ENCODE data around the gene PHLPP1.

The PHLPP1 gene

GRCh38 chr18:62928326-62928725 lies 213.0 kb downstream of the PHLPP1 start:
- TF ChIP-seq CTCF (IDR thresholded peaks at IDR 0.05; ENCODE audit: insufficient read depth, low read length, poor library complexity, severe bottlenecking) (no peak), EZH2phosphoT487 (conservative IDR thresholded peaks at IDR 0.05; ENCODE audit: low read length) (no peak)
- no peaks in the 10 kb centered on the region for H3K36me3 ChIP-seq (ENCODE audit: low read length)
- H2AFZ ChIP-seq (ENCODE audit: low read depth, low read length, severe bottlenecking), result no peak overlapping the region
- H3K4me2 ChIP-seq (ENCODE audit: low read depth, low read length, poor library complexity, severe bottlenecking), result no peak overlapping the region
- H3K27ac ChIP-seq (ENCODE audit: low read depth, low read length), result no peak overlapping the region
- no peaks in the 10 kb centered on the region for H3K79me2 ChIP-seq (ENCODE audit: insufficient read depth, low read length)
- H3F3A ChIP-seq (ENCODE audit: insufficient read depth), result no peaks in the 10 kb centered on the region
- no peaks in the 10 kb centered on the region for H3K9me2 ChIP-seq (replicated peaks; ENCODE audit: insufficient read depth, low read length)
- no peaks in the 10 kb centered on the region for H4K20me1 ChIP-seq (ENCODE audit: low read depth, low read length)
- H3K27me3 ChIP-seq (ENCODE audit: low read length), result no peaks in the 10 kb centered on the region
- no peak overlapping the region for H3K9ac ChIP-seq (ENCODE audit: low read length)
- H3K4me3 ChIP-seq (ENCODE audit: insufficient read depth, low read length, poor library complexity, severe bottlenecking), result no peak overlapping the region
- no peaks in the 10 kb centered on the region for H3K9me3 ChIP-seq (ENCODE audit: insufficient read depth, low read length)

GRCh38 chr18:62933261-62933887 lies 218.0 kb downstream of the PHLPP1 start:
- Histone ChIP-seq H2AFZ (ENCODE audit: low read depth, low read length, severe bottlenecking) (no peak overlapping the region), H3F3A (ENCODE audit: insufficient read depth) (no peaks in the 10 kb centered on the region), H3K4me3 (ENCODE audit: insufficient read depth, low read length, poor library complexity, severe bottlenecking) (no peak overlapping the region), H3K36me3 (ENCODE audit: low read length) (no peaks in the 10 kb centered on the region), H3K9ac (ENCODE audit: low read length) (no peak overlapping the region), H4K20me1 (ENCODE audit: low read depth, low read length) (no peaks in the 10 kb centered on the region), H3K9me3 (ENCODE audit: insufficient read depth, low read length) (no peaks in the 10 kb centered on the region), H3K27ac (ENCODE audit: low read depth, low read length) (no peak overlapping the region), H3K9me2 (replicated peaks; ENCODE audit: insufficient read depth, low read length) (no peaks in the 10 kb centered on the region), H3K27me3 (ENCODE audit: low read length) (no peaks in the 10 kb centered on the region), H3K79me2 (ENCODE audit: insufficient read depth, low read length) (no peaks in the 10 kb centered on the region), H3K4me2 (ENCODE audit: low read depth, low read length, poor library complexity, severe bottlenecking) (no peak overlapping the region)
- TF ChIP-seq CTCF (IDR thresholded peaks at IDR 0.05; ENCODE audit: insufficient read depth, low read length, poor library complexity, severe bottlenecking) (no peak), EZH2phosphoT487 (conservative IDR thresholded peaks at IDR 0.05; ENCODE audit: low read length) (no peak)

GRCh38 chr18:62935994-62936393 lies 220.7 kb downstream of the PHLPP1 start:
- no peak overlapping the region for H3K27ac ChIP-seq (ENCODE audit: low read depth, low read length)
- H3K9ac ChIP-seq (ENCODE audit: low read length), result no peak overlapping the region
- no peaks in the 10 kb centered on the region for H3F3A ChIP-seq (ENCODE audit: insufficient read depth)
- no peaks in the 10 kb centered on the region for H3K9me3 ChIP-seq (ENCODE audit: insufficient read depth, low read length)
- H3K79me2 ChIP-seq (ENCODE audit: insufficient read depth, low read length), result no peaks in the 10 kb centered on the region
- no peaks in the 10 kb centered on the region for H3K36me3 ChIP-seq (ENCODE audit: low read length)
- no peaks in the 10 kb centered on the region for H4K20me1 ChIP-seq (ENCODE audit: low read depth, low read length)
- TF ChIP-seq CTCF (IDR thresholded peaks at IDR 0.05; ENCODE audit: insufficient read depth, low read length, poor library complexity, severe bottlenecking) (no peak), EZH2phosphoT487 (conservative IDR thresholded peaks at IDR 0.05; ENCODE audit: low read length) (no peak)
- no peaks in the 10 kb centered on the region for H3K27me3 ChIP-seq (ENCODE audit: low read length)
- H3K9me2 ChIP-seq (replicated peaks; ENCODE audit: insufficient read depth, low read length), result no peaks in the 10 kb centered on the region
- H3K4me3 ChIP-seq (ENCODE audit: insufficient read depth, low read length, poor library complexity, severe bottlenecking), result no peak overlapping the region
- no peak overlapping the region for H2AFZ ChIP-seq (ENCODE audit: low read depth, low read length, severe bottlenecking)
- H3K4me2 ChIP-seq (ENCODE audit: low read depth, low read length, poor library complexity, severe bottlenecking), result no peak overlapping the region
